ENCODE data around the gene PDGFB.

The PDGFB gene

DNA sequence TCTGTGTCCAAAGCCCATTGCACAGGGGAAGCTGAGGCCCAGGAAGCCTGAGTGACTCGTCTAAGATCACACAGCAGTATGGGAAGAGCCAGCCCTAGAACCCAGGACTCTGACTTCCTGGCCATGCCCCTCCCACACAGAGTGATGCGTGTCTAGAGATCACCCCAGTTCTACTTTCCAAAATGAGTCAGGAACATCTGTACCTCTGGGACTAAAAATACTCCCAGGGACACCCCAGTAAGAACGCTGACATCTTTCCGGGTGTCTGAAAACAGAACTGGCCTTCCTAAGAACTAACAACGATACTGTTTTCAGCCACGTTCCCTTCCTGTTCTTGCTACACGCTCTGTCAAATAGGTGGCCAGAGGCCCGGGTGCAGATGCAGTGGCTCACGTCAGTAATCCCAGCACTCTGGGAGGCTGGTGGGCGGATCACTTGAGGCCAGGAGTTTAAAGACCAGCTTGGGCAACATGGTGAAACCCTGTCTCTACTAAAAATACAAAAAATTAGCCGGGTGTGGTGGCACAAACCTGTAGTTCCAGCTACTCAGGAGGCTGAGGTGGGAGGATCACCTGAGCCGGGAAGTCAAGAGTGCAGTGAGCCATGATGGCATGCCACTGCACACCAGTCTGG, 21.7 kb upstream of the PDGFB start:
- H3K9me3 ChIP-seq (ENCODE audit: severe bottlenecking), result no peaks in the 10 kb centered on the region
- ATAC-seq (ENCODE audit: low read depth) (no peak), DNase-seq (ENCODE audit: low spot score) (no peak)
- H3K27ac ChIP-seq (ENCODE audit: poor library complexity, severe bottlenecking), result no peak overlapping the region
- no peak for TF ChIP-seq CTCF (IDR thresholded peaks at IDR 0.05; ENCODE audit: poor library complexity, severe bottlenecking)
- H3K27me3 ChIP-seq (ENCODE audit: insufficient read depth, poor library complexity, severe bottlenecking), result no peaks in the 10 kb centered on the region
- H3K36me3 ChIP-seq (ENCODE audit: low read depth), result no peaks in the 10 kb centered on the region
- H3K4me3 ChIP-seq (ENCODE audit: severe bottlenecking), result no peak overlapping the region
- H3K4me1 ChIP-seq (ENCODE audit: insufficient read depth, poor library complexity, severe bottlenecking), result no peaks in the 10 kb centered on the region

DNA sequence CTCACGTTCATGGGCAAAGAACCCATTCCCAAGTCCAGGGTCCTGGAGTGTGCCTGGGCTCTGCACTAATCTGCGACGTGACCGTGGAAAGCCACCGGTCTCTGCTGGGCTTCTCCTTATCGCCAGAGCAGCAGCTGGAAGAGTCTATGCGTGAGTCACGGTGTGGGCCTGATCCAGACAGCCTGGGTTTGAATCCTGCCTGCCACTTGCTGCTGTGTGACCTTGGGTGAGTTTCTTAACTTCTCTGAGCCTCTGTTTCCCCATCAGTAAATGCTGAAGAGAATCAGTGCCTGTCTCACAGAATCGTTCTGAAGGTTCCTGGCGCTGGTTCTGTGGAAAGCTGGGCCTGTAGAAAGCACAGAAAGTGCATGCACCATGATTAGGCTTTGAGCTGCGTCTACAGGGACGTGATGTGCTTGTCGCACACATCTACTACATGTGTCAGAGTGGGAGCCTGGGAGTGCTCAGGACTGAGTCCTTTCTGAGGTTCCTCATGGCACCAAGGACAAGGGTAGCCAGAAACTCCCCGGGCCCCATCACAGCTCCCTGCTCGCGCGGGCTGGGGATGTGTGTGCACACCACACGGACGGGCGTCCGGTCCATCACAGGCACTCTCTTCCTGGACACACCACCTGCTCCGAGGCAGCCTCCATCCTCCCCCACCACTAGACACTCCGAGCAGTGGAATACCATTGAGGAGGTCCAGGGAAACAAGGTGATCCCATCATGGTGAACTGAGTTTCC, 20.5 kb upstream of the PDGFB start:
- DNase-seq (ENCODE audit: low spot score), result no peak
- Histone ChIP-seq H3K27ac (ENCODE audit: poor library complexity, severe bottlenecking) (no peak overlapping the region), H3K4me3 (ENCODE audit: severe bottlenecking) (no peak overlapping the region), H3K9me3 (ENCODE audit: severe bottlenecking) (no peaks in the 10 kb centered on the region), H3K4me1 (ENCODE audit: insufficient read depth, poor library complexity, severe bottlenecking) (no peaks in the 10 kb centered on the region), H3K36me3 (ENCODE audit: low read depth) (no peaks in the 10 kb centered on the region), H3K27me3 (ENCODE audit: insufficient read depth, poor library complexity, severe bottlenecking) (no peaks in the 10 kb centered on the region)
- no peak for TF ChIP-seq CTCF (IDR thresholded peaks at IDR 0.05; ENCODE audit: poor library complexity, severe bottlenecking)
- no peak for ATAC-seq (ENCODE audit: low read depth)

DNA sequence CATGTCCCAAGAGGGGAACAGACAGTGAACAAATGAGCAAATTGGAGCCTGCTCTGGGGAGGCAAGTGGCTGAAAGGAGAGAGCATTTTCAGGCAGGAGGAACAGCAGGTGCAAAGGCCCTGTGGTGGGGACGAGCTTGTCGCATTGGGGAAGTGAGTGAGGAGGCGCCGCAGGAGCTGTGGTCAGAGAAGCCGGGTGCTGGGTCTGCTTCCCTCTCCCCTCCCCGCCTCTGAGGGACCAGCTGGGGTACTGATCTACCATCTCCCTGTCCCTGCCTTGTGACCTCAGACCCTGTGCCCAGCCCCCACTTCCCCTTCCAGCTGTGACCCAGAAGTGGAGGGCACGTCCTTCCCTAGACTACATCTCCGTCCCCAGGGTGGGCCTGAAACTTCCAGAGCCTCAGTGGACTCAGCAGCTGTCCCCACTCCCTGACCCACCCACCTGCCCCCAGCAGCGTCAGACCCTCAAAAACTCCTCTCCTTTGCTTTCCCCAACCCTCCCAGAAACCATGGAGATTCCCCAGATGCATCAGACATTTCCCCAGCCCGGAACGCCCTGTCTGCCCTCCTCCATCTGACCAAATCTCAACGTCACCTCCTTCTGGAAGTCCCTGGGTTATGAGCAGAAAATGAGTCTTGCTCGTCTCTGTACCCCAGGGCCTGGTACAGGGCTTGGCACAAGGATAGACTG, 19.7 kb upstream of the PDGFB start:
- H3K27ac ChIP-seq (ENCODE audit: poor library complexity, severe bottlenecking), result no peak overlapping the region
- no peaks in the 10 kb centered on the region for H3K36me3 ChIP-seq (ENCODE audit: low read depth)
- no peaks in the 10 kb centered on the region for H3K27me3 ChIP-seq (ENCODE audit: insufficient read depth, poor library complexity, severe bottlenecking)
- H3K4me1 ChIP-seq (ENCODE audit: insufficient read depth, poor library complexity, severe bottlenecking), result no peaks in the 10 kb centered on the region
- DNase-seq (ENCODE audit: low spot score) (no peak), ATAC-seq (ENCODE audit: low read depth) (no peak)
- no peaks in the 10 kb centered on the region for H3K9me3 ChIP-seq (ENCODE audit: severe bottlenecking)
- TF ChIP-seq CTCF (IDR thresholded peaks at IDR 0.05; ENCODE audit: poor library complexity, severe bottlenecking), result no peak
- no peak overlapping the region for H3K4me3 ChIP-seq (ENCODE audit: severe bottlenecking)

DNA sequence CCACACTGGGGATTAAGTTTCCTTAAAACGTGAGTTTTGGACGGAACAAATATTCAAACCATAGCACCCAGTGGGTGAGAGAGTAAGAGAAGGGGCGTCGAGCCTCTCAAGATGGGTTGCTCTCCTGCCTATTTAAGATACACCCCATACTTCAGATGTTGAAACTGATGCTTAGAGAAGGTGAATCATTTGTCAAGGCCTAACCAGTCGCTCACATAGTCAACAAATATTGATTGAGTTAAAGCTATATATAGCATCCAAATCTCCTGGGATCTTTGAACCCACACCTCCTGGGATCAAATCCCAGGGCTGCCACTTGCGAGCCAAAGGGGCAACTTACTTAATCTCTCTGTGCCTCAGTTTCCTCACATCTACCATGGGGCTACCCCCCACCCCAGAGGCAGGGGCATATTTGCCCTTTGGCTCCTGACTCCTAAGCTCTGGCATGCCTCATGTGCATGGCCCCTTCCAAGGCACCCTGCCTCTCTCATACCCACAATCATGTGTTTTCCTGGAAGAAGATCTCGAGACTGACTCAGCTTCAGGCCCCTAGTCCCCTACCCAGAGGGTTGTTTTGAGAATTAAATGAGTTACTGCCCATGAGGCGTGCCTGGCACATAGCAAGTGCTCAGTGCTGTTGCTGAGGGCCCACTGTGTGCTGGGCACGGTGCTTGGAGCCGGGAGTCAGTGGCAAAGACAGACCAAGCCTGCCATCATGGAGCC, 19.0 kb upstream of the PDGFB start:
- no peak for DNase-seq (ENCODE audit: low spot score)
- Histone ChIP-seq H3K4me1 (ENCODE audit: insufficient read depth, poor library complexity, severe bottlenecking) (no peaks in the 10 kb centered on the region), H3K4me3 (ENCODE audit: severe bottlenecking) (no peak overlapping the region), H3K36me3 (ENCODE audit: low read depth) (no peaks in the 10 kb centered on the region), H3K27me3 (ENCODE audit: insufficient read depth, poor library complexity, severe bottlenecking) (no peaks in the 10 kb centered on the region), H3K27ac (ENCODE audit: poor library complexity, severe bottlenecking) (no peak overlapping the region), H3K9me3 (ENCODE audit: severe bottlenecking) (no peaks in the 10 kb centered on the region)
- no peak for TF ChIP-seq CTCF (IDR thresholded peaks at IDR 0.05; ENCODE audit: poor library complexity, severe bottlenecking)
- ATAC-seq (ENCODE audit: low read depth), result no peak
